Neural crest cell (in vitro differentiated cells): ENCODE measurements around the gene HTR7. TPM values are rescaled to one million over a fixed set of nuclear protein-coding genes. Genes with fewer than 3 reads are reported as not detected.
A peak's percentile ranks its signal among the peaks of the same experiment; 100 is the strongest.

Experiments
- DNase-seq: peaks from one replicate; pipeline ENCODE4 v3.0.0; 2021; ENCODE audit warnings: low read depth, mixed read lengths, low spot score
- H3K27ac Mint-ChIP-seq: one replicate; pipeline ENCODE4 v1.8.0; 2021; ENCODE audit warnings: mild to moderate bottlenecking, mixed read lengths; ENCODE audit not compliant: unreplicated experiment
- H3K27me3 Mint-ChIP-seq: 2 replicates; pipeline ENCODE4 v1.8.0; 2021; ENCODE audit warnings: low read depth, mild to moderate bottlenecking, mixed read lengths
- H3K36me3 Mint-ChIP-seq: 2 replicates; pipeline ENCODE4 v1.8.0; 2021; ENCODE audit warnings: low read depth, mild to moderate bottlenecking, mixed read lengths
- H3K4me1 Mint-ChIP-seq: 2 replicates; pipeline ENCODE4 v1.8.0; 2021; ENCODE audit warnings: mixed read lengths
- H3K4me3 Mint-ChIP-seq: one replicate; pipeline ENCODE4 v1.8.0; 2021; ENCODE audit warnings: mild to moderate bottlenecking, mixed read lengths
- H3K9me3 Mint-ChIP-seq: 2 replicates; pipeline ENCODE4 v1.8.0; 2021; ENCODE audit warnings: mixed read lengths
- total RNA-seq: library from RNA; stranded (reverse); gene quantifications from 2 replicates; pipeline ENCODE4 v1.2.1, GENCODE V29; 2021
- TF ChIP-seq, protein P1 (sequence below): fragments of 200-600 bp; sonication (generic); conservative IDR thresholded peaks from 2 replicates; pipeline ENCODE4 v1.5.0; 2021; ENCODE audit warnings: antibody characterized with exemption, mild to moderate bottlenecking

Gene HTR7
- total RNA-seq, 1 donor from 2014 or later, result 0.09 TPM

DNA sequence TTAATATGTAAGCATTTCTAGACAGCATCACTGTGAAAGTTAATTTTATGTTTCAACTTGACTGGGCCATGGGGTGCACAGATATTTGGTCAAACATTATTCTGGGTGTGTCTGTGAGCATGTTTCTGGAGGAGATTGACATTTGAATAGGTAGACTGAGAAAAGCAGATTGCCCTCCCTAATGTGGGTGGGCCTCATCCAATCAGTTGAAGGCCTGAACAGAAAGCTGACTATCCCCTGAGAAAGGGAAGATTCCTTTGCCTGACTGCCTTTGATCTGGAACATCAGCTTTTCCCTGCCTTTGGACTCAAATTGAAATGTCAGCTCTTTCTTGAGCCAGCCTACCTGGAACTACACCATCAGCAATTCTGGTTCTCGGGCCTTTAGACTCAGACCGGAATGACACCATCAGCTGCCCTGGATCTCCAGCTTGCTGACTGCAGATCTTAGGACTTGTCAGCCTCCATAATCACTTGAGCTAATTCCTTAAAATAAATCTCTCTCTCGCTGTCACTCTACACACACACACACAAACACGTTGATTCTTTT, 8.3 kb upstream of the HTR7 start:
- H3K27me3 Mint-ChIP-seq, result peaks cover 86% of the 10 kb centered on the region
- H3K4me1 Mint-ChIP-seq, result peaks cover 5% of the 10 kb centered on the region
- no peak overlapping the region for H3K4me3 Mint-ChIP-seq
- DNase-seq, result no peak
- no peak overlapping the region for H3K27ac Mint-ChIP-seq
- peaks cover 4% of the 10 kb centered on the region for H3K36me3 Mint-ChIP-seq
- TF ChIP-seq, protein P1, sequence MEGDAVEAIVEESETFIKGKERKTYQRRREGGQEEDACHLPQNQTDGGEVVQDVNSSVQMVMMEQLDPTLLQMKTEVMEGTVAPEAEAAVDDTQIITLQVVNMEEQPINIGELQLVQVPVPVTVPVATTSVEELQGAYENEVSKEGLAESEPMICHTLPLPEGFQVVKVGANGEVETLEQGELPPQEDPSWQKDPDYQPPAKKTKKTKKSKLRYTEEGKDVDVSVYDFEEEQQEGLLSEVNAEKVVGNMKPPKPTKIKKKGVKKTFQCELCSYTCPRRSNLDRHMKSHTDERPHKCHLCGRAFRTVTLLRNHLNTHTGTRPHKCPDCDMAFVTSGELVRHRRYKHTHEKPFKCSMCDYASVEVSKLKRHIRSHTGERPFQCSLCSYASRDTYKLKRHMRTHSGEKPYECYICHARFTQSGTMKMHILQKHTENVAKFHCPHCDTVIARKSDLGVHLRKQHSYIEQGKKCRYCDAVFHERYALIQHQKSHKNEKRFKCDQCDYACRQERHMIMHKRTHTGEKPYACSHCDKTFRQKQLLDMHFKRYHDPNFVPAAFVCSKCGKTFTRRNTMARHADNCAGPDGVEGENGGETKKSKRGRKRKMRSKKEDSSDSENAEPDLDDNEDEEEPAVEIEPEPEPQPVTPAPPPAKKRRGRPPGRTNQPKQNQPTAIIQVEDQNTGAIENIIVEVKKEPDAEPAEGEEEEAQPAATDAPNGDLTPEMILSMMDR, result no peak
- H3K9me3 Mint-ChIP-seq, result peaks cover 8% of the 10 kb centered on the region

DNA sequence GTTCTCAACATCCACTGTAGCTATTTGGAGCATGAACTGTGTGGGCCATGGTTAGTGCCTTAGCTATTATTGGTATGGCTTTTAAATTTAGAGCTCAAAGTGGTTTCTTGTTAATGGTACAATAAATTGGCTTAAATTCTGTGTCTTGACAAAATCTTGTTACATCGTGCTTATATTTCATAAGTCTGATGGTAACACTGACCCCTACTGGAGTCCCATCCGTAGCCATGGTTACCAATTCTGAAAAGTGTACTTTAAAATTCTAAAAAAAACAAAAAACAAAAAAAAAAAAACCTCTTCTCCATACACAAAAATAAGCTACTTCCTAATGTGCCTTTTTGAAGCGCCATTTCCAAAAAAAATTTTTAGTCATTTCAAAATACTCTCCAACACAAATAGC, 7.6 kb upstream of the HTR7 start:
- Mint-ChIP-seq H3K27me3 (peaks cover 88% of the 10 kb centered on the region), H3K4me3 (no peak overlapping the region), H3K4me1 (no peaks in the 10 kb centered on the region), H3K36me3 (peaks cover 4% of the 10 kb centered on the region), H3K27ac (no peak overlapping the region), H3K9me3 (peaks cover 4% of the 10 kb centered on the region)
- DNase-seq, result no peak
- TF ChIP-seq, protein P1, result peak; percentile 49

DNA sequence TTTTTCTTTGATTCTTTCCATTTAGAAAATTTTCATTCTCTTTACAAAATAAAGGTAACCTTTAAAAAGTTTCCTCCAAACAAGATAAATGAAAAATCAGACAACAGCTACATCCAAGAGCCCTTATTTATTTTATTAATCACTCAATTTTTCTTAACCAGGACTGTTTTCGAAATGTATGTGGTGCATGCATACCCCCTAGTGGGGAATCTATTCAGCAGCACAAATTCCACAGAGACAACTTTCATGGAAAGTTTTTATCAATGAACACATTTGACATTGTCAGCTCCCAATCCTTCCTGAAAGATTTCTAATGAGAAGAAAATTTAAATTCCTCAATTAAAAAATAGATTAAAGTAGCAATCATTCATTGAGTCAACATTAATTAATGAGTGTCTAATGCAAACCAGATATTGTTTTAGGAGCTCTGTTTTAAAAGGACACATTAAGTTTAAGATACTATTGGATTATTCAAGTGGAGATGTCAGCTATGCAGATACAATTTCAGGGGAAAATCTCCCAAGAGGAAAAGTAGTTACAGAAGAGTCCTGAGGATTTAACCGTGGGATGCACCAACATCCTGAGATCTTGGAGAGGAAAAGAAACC, 5.2 kb upstream of the HTR7 start:
- no peaks in the 10 kb centered on the region for H3K36me3 Mint-ChIP-seq
- peaks cover 94% of the 10 kb centered on the region for H3K27me3 Mint-ChIP-seq
- H3K27ac Mint-ChIP-seq, result no peak overlapping the region
- no peak for DNase-seq
- TF ChIP-seq, protein P1, result peak; percentile 83
- H3K4me3 Mint-ChIP-seq, result peak overlapping the region; percentile 31
- H3K9me3 Mint-ChIP-seq, result no peaks in the 10 kb centered on the region
- H3K4me1 Mint-ChIP-seq, result peaks cover 3% of the 10 kb centered on the region

DNA sequence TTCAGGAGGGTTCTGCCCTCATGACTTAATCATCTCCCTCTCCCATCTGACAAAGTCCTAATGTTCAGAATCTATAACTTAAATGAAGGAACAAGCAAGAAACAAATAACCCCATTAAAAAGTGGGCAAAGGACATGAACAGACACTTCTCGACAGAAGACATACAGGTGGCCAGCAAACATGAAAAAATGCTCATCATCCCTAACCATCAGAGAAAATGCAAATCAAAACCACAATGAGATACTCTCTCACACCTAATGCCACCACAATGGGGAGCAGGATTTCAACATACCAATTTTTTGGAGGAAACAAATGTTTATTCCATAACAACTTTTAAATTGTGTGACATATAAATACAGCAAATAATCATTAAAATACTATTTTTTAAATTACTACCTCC, 3.0 kb upstream of the HTR7 start:
- TF ChIP-seq, protein P1, result no peak
- H3K27me3 Mint-ChIP-seq, result peaks cover 88% of the 10 kb centered on the region
- no peaks in the 10 kb centered on the region for H3K9me3 Mint-ChIP-seq
- H3K4me3 Mint-ChIP-seq, result no peak overlapping the region
- DNase-seq, result no peak
- no peaks in the 10 kb centered on the region for H3K36me3 Mint-ChIP-seq
- H3K27ac Mint-ChIP-seq, result no peak overlapping the region
- peaks cover 7% of the 10 kb centered on the region for H3K4me1 Mint-ChIP-seq

DNA sequence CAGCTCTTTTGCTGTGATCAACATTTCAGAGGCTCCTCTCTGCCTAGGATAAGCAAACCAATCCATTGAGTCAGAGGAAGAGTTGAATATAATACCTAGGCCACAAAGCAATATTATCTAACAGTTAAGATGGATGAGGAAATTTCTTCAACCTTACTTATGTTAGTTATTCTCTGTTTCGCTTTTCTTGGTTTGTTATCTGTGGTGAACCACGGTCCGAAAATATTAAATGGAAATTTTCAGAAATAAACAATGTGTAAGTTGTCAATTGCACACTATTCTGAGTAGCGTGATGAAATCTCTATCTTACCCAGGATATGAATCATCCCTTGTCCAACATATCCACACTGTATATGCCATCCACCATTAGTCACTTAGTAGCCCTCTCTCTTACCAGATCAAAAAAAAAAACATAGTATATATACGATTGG, 1.5 kb upstream of the HTR7 start:
- peaks cover 7% of the 10 kb centered on the region for H3K4me1 Mint-ChIP-seq
- no peak for DNase-seq
- H3K27me3 Mint-ChIP-seq, result peaks cover 89% of the 10 kb centered on the region
- H3K36me3 Mint-ChIP-seq, result no peaks in the 10 kb centered on the region
- peaks cover 3% of the 10 kb centered on the region for H3K9me3 Mint-ChIP-seq
- H3K27ac Mint-ChIP-seq, result no peak overlapping the region
- peak overlapping the region; percentile 92 for H3K4me3 Mint-ChIP-seq
- TF ChIP-seq, protein P1, result no peak
